ENCODE results near the gene SNX33.

DNA sequence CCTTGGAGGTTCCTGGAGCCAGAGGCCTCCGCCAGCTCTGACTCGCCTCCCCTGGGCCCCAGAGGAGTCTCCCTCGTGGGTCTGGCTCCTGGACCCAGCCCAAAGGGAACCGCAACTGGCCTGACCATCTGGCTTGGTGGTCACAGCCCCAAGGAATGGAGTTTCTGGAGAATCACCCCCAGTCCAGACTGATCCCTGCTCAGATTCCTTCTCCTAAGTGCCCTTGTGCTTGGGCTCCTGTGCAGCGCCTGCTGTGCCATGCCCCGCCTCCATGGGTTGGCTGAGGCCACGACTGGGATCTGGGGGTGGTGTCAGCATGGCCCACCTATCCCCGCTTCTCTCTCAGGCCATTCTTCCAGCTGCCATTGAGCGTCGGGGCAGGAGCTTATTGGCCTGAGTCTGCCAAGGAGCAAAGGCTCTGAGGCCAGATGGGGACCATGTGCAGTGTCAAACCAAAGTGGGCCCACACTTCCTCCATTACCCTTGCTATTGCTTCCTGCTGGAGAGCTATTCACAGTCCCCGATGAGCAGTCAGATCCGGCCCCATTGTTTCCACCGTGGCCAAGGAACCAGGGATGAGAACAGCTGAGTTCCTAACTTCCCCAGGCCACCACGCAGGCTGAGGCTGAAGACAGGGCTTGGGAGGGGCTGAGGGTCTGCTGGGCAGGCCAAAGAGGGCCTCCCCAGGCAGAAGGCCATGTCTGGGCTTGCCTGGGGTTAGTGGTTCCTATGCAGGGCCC is 46.0 kb downstream of the SNX33 start:
- no peak for TF ChIP-seq SUZ12 (IDR thresholded peaks at IDR 0.05; ENCODE audit: extremely low read depth, insufficient read depth, insufficient read length)
- no peak for TF ChIP-seq ZNF274 (IDR thresholded peaks at IDR 0.05; ENCODE audit: low read depth, low read length)

Measured in NT2/D1 (cell line).